ENCODE data around the gene SMYD3.

DNA sequence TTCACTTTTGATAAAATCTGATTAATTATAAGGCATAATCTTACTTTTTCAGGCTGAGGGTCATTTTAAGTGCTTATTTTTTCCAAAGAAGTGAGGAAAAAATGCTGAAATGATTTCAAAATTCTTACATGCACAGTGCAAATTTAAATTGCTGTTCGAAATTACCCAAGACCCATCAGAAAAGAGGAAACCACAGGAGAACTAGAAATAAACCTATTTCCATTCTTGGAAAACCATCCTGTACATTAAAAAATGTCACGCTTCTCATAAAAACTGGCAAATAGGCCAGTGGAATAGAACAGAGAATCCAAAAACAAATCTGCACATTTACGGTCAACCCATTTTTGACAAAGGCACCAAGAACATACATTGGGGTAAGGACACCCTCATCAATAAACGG lies 414.9 kb downstream of the SMYD3 start:
- TF ChIP-seq, protein P1, sequence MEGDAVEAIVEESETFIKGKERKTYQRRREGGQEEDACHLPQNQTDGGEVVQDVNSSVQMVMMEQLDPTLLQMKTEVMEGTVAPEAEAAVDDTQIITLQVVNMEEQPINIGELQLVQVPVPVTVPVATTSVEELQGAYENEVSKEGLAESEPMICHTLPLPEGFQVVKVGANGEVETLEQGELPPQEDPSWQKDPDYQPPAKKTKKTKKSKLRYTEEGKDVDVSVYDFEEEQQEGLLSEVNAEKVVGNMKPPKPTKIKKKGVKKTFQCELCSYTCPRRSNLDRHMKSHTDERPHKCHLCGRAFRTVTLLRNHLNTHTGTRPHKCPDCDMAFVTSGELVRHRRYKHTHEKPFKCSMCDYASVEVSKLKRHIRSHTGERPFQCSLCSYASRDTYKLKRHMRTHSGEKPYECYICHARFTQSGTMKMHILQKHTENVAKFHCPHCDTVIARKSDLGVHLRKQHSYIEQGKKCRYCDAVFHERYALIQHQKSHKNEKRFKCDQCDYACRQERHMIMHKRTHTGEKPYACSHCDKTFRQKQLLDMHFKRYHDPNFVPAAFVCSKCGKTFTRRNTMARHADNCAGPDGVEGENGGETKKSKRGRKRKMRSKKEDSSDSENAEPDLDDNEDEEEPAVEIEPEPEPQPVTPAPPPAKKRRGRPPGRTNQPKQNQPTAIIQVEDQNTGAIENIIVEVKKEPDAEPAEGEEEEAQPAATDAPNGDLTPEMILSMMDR (IDR thresholded peaks at IDR 0.05; ENCODE audit: poor library complexity, severe bottlenecking): no peak
- TF ChIP-seq EP300 (conservative IDR thresholded peaks at IDR 0.05; ENCODE audit: poor library complexity, severe bottlenecking) (no peak), EZH2 (IDR thresholded peaks at IDR 0.05; ENCODE audit: borderline replicate concordance, insufficient read depth, low read length, poor library complexity, severe bottlenecking) (no peak), POLR2AphosphoS5 (IDR thresholded peaks at IDR 0.05) (no peak)
- TF ChIP-seq, protein P2, sequence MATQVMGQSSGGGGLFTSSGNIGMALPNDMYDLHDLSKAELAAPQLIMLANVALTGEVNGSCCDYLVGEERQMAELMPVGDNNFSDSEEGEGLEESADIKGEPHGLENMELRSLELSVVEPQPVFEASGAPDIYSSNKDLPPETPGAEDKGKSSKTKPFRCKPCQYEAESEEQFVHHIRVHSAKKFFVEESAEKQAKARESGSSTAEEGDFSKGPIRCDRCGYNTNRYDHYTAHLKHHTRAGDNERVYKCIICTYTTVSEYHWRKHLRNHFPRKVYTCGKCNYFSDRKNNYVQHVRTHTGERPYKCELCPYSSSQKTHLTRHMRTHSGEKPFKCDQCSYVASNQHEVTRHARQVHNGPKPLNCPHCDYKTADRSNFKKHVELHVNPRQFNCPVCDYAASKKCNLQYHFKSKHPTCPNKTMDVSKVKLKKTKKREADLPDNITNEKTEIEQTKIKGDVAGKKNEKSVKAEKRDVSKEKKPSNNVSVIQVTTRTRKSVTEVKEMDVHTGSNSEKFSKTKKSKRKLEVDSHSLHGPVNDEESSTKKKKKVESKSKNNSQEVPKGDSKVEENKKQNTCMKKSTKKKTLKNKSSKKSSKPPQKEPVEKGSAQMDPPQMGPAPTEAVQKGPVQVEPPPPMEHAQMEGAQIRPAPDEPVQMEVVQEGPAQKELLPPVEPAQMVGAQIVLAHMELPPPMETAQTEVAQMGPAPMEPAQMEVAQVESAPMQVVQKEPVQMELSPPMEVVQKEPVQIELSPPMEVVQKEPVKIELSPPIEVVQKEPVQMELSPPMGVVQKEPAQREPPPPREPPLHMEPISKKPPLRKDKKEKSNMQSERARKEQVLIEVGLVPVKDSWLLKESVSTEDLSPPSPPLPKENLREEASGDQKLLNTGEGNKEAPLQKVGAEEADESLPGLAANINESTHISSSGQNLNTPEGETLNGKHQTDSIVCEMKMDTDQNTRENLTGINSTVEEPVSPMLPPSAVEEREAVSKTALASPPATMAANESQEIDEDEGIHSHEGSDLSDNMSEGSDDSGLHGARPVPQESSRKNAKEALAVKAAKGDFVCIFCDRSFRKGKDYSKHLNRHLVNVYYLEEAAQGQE (IDR thresholded peaks at IDR 0.05; ENCODE audit: borderline replicate concordance): no peak

Measured in neural cell (in vitro differentiated cells).